ENCODE results near the gene CPZ.

- no peak for TF ChIP-seq CTCF (IDR thresholded peaks at IDR 0.05 in 2 of 3, conservative IDR thresholded peaks at IDR 0.05 in 1 of 3; ENCODE audit: control insufficient read depth in 2 of 3, extremely low read depth in 1 of 3, insufficient read depth in 1 of 3, low read depth in 3 of 3, low read length in 3 of 3)
- no peak for TF ChIP-seq ZBTB33 (IDR thresholded peaks at IDR 0.05)
- no peak for TF ChIP-seq ZBTB40 (IDR thresholded peaks at IDR 0.05; ENCODE audit: borderline replicate concordance)
- no peak for TF ChIP-seq HDAC2 (IDR thresholded peaks at IDR 0.05)
- no peak for TF ChIP-seq EP300 (IDR thresholded peaks at IDR 0.05; ENCODE audit: borderline replicate concordance in 1 of 2, control insufficient read depth in 1 of 2, low read depth in 2 of 2, low read length in 2 of 2)
- no peak for TF ChIP-seq NFYB (IDR thresholded peaks at IDR 0.05; ENCODE audit: insufficient read depth, low read depth, low read length)
- no peak for TF ChIP-seq POLR2AphosphoS2 (IDR thresholded peaks at IDR 0.05; ENCODE audit: low read depth, low read length)
- TF ChIP-seq ESRRA (IDR thresholded peaks at IDR 0.05; ENCODE audit: low read length): no peak
- TF ChIP-seq ZNF274 (IDR thresholded peaks at IDR 0.05; ENCODE audit: insufficient read depth, insufficient read length): no peak
- no peak for TF ChIP-seq SIN3A (IDR thresholded peaks at IDR 0.05; ENCODE audit: low read depth, low read length)
- no peak for TF ChIP-seq MYC (IDR thresholded peaks at IDR 0.05; ENCODE audit: insufficient read depth, insufficient read length, insufficient replicate concordance, low read length, severe bottlenecking)
- TF ChIP-seq RAD21 (IDR thresholded peaks at IDR 0.05; ENCODE audit: insufficient read depth, low read depth, low read length): no peak
These were observed 55.1 kb downstream of the CPZ start for GRCh38 chr4:8647626-8648025.

Measured in GM12878 (cell line).